Naive thymus-derived CD4-positive, alpha-beta T cell (primary cell): Measurements from ENCODE around the gene TDRD1. TPM values are rescaled to one million over a fixed set of nuclear protein-coding genes. Genes with fewer than 3 reads are reported as not detected.

Experiments
- ATAC-seq: fragments of 150-1000 bp; cut with Tn5 transposase; 2 replicates; pipeline ENCODE4 v1.10.0; 2021; ENCODE audit warnings: mild to moderate bottlenecking, moderate library complexity
- CTCF ChIA-PET: fragments of 350-600 bp; sonication (Branson Sonifier 250); formaldehyde crosslinking; loops from one replicate; lab custom pipeline; 2021; ENCODE audit warnings: antibody characterized with exemption; lab: Charles Lee
- POLR2A ChIA-PET: fragments of 350-600 bp; sonication (Branson Sonifier 250); formaldehyde crosslinking; loops from one replicate; lab custom pipeline; 2021; ENCODE audit warnings: antibody characterized with exemption, inconsistent platforms; lab: Charles Lee
- DNase-seq, 9 donors: peaks; one replicate each; pipeline versions ENCODE4 v3.0.0 to v3.0.0-alpha.2; 2020 to 2022; ENCODE audit warnings: mixed read lengths in 1 of 9
- H3K27ac ChIP-seq: one replicate; pipeline ENCODE4 v1.7.0; 2013; ENCODE audit warnings: mild to moderate bottlenecking, low read depth, low read length, moderate library complexity
- H3K27me3 ChIP-seq, 2 donors: one replicate each; pipeline ENCODE4 v1.7.0; 2013; ENCODE audit warnings: low read length in 2 of 2, mild to moderate bottlenecking in 2 of 2, moderate library complexity in 2 of 2; ENCODE audit not compliant: control insufficient read depth in 2 of 2, insufficient read depth in 2 of 2
- H3K36me3 ChIP-seq, 3 experiments: 1 replicate in 2 of 3; 2 replicates in 1 of 3; pipeline ENCODE4 v1.7.0; 2013; ENCODE audit warnings: low read length in 3 of 3, mild to moderate bottlenecking in 3 of 3, moderate library complexity in 1 of 3; ENCODE audit not compliant: insufficient read depth in 3 of 3, control insufficient read depth in 2 of 3
- H3K4me1 ChIP-seq, 2 donors: one replicate each; pipeline ENCODE4 v1.7.0; 2013; ENCODE audit warnings: low read length in 2 of 2, mild to moderate bottlenecking in 2 of 2, moderate library complexity in 1 of 2; ENCODE audit not compliant: control insufficient read depth in 2 of 2, insufficient read depth in 2 of 2
- H3K4me3 ChIP-seq: 2 replicates; pipeline ENCODE4 v1.7.0; 2013; ENCODE audit warnings: mild to moderate bottlenecking, low read length
- H3K9me3 ChIP-seq, 3 experiments: 1 replicate in 2 of 3; 2 replicates in 1 of 3; pipeline ENCODE4 v1.7.0; 2013; ENCODE audit warnings: low read length in 3 of 3; ENCODE audit not compliant: control insufficient read depth in 2 of 3
- H3K27ac Mint-ChIP-seq, 9 donors: one replicate each; pipeline ENCODE4 v1.8.0; 2020 to 2022; ENCODE audit warnings: mixed read lengths in 9 of 9, mild to moderate bottlenecking in 8 of 9, moderate library complexity in 5 of 9, inconsistent platforms in 2 of 9
- H3K27me3 Mint-ChIP-seq, 5 donors: one replicate each; pipeline ENCODE4 v1.8.0; 2021 to 2022; ENCODE audit warnings: mixed read lengths in 5 of 5, mild to moderate bottlenecking in 1 of 5
- H3K36me3 Mint-ChIP-seq, 5 donors: one replicate each; pipeline ENCODE4 v1.8.0; 2020 to 2022; ENCODE audit warnings: mixed read lengths in 5 of 5, mild to moderate bottlenecking in 3 of 5, inconsistent platforms in 1 of 5
- H3K4me1 Mint-ChIP-seq, 7 donors: one replicate each; pipeline ENCODE4 v1.8.0; 2020 to 2022; ENCODE audit warnings: mixed read lengths in 7 of 7, mild to moderate bottlenecking in 3 of 7, inconsistent platforms in 1 of 7
- H3K4me3 Mint-ChIP-seq, 10 donors: one replicate each; pipeline ENCODE4 v1.8.0; 2020 to 2022; ENCODE audit warnings: mild to moderate bottlenecking in 10 of 10, mixed read lengths in 10 of 10, moderate library complexity in 6 of 10, inconsistent platforms in 2 of 10
- H3K9me3 Mint-ChIP-seq, 11 donors: one replicate each; pipeline ENCODE4 v1.8.0; 2020 to 2022; ENCODE audit warnings: mixed read lengths in 11 of 11, mild to moderate bottlenecking in 4 of 11, inconsistent platforms in 1 of 11, moderate library complexity in 1 of 11
- intact Hi-C, 2 donors: fragments of 100-400 bp; cut with micrococcal nuclease; formaldehyde crosslinking; loops; one replicate each; pipeline ENCODE4 v1.15.1; 2023
- polyA plus RNA-seq, 2 donors: library from polyadenylated mRNA; unstranded; fragments of 300-500 nt; fragmentation: Illumina TruSeq; gene quantifications; one replicate each; pipeline ENCODE4 v1.2.3, GENCODE V29; 2021
- total RNA-seq, 6 experiments: library from RNA in 5 of 6; stranded (reverse) in 5 of 6; gene quantifications; 1 replicate in 5 of 6; 2 replicates in 1 of 6; pipeline ENCODE4 v1.2.3 and lab custom pipeline; 2021 to 2026

Gene TDRD1
- total and polyA plus RNA-seq, 7 experiments from 2014 or later = 0.05 to 0.49 (median 0.25) TPM; not detected in 1

GRCh38 chr10:114244126-114244525 lies 65.0 kb downstream of the TDRD1 start:
- H3K9me3 Mint-ChIP-seq = peaks cover 0 to 2% (median 0%) of the 10 kb centered on the region in 11 donors
- no peak for DNase-seq
- H3K4me1 Mint-ChIP-seq = peaks cover 0 to under 1% (median 0%) of the 10 kb centered on the region in 7 donors
- H3K36me3 Mint-ChIP-seq = no peaks in the 10 kb centered on the region
- H3K27me3 Mint-ChIP-seq = peaks cover 39 to 53% (median 46%) of the 10 kb centered on the region in 5 donors
- Histone ChIP-seq H3K27me3 (no peaks in the 10 kb centered on the region), H3K4me1 (no peaks in the 10 kb centered on the region), H3K9me3 (no peaks in the 10 kb centered on the region), H3K36me3 (no peaks in the 10 kb centered on the region), H3K27ac (no peak overlapping the region), H3K4me3 (no peak overlapping the region)
- H3K4me3 Mint-ChIP-seq = no peak overlapping the region
- POLR2A ChIA-PET = no interaction called here
- no peak for ATAC-seq
- CTCF ChIA-PET = no interaction called here
- intact Hi-C loops = no loop called here
- H3K27ac Mint-ChIP-seq = no peak overlapping the region

- POLR2A ChIA-PET = no interaction called here
Measured at GRCh38 chr10:114245121-114245791, 66.1 kb downstream of the TDRD1 start.

GRCh38 chr10:114246679-114247305 lies 67.6 kb downstream of the TDRD1 start:
- H3K4me1 Mint-ChIP-seq = no peaks in the 10 kb centered on the region
- Histone ChIP-seq H3K4me3 (no peak overlapping the region), H3K36me3 (no peaks in the 10 kb centered on the region), H3K9me3 (no peaks in the 10 kb centered on the region), H3K27me3 (no peaks in the 10 kb centered on the region), H3K27ac (no peak overlapping the region), H3K4me1 (no peaks in the 10 kb centered on the region)
- H3K27me3 Mint-ChIP-seq = peaks cover 27 to 53% (median 31%) of the 10 kb centered on the region in 5 donors
- CTCF ChIA-PET = interaction anchor here (1.1 kb wide), 1 partner anchor 56 kb away, joined by 4 read pairs; no protein-coding TSS in a partner anchor
- intact Hi-C loops = no loop called here
- H3K36me3 Mint-ChIP-seq = no peaks in the 10 kb centered on the region
- DNase-seq (no peak), ATAC-seq (no peak)
- POLR2A ChIA-PET = no interaction called here
- peaks cover 0 to 2% (median 0%) of the 10 kb centered on the region in 11 donors for H3K9me3 Mint-ChIP-seq
- H3K4me3 Mint-ChIP-seq = peak overlapping the region in 1 of 10 donors; percentile 22
- H3K27ac Mint-ChIP-seq = no peak overlapping the region

More at GRCh38 chr10:114245121-114245791, 66.1 kb downstream of the TDRD1 start:
- H3K4me3 ChIP-seq = no peak overlapping the region
- H3K27ac ChIP-seq = no peak overlapping the region
- no peaks in the 10 kb centered on the region for H3K4me1 ChIP-seq
- ATAC-seq (no peak), DNase-seq (no peak)
- intact Hi-C loops = no loop called here
- Mint-ChIP-seq H3K27me3 (peaks cover 40 to 55% (median 42%) of the 10 kb centered on the region in 5 donors), H3K9me3 (peaks cover 0 to 2% (median 0%) of the 10 kb centered on the region in 11 donors), H3K4me3 (no peak overlapping the region), H3K4me1 (no peaks in the 10 kb centered on the region), H3K36me3 (no peaks in the 10 kb centered on the region), H3K27ac (no peak overlapping the region)
- CTCF ChIA-PET = no interaction called here
- no peaks in the 10 kb centered on the region for H3K9me3 ChIP-seq
- no peaks in the 10 kb centered on the region for H3K27me3 ChIP-seq
- no peaks in the 10 kb centered on the region for H3K36me3 ChIP-seq

GRCh38 chr10:114250236-114250635 lies 71.1 kb downstream of the TDRD1 start:
- intact Hi-C loops = no loop called here
- POLR2A ChIA-PET = no interaction called here
- Mint-ChIP-seq H3K27ac (no peak overlapping the region), H3K4me3 (no peak overlapping the region), H3K9me3 (peaks cover 0 to 6% (median 0%) of the 10 kb centered on the region in 11 donors), H3K4me1 (no peaks in the 10 kb centered on the region), H3K27me3 (peaks cover 3 to 22% (median 10%) of the 10 kb centered on the region in 5 donors), H3K36me3 (no peaks in the 10 kb centered on the region)
- no peak overlapping the region for H3K27ac ChIP-seq
- no peaks in the 10 kb centered on the region for H3K27me3 ChIP-seq
- CTCF ChIA-PET = no interaction called here
- H3K9me3 ChIP-seq = no peaks in the 10 kb centered on the region
- no peaks in the 10 kb centered on the region for H3K36me3 ChIP-seq
- DNase-seq (no peak), ATAC-seq (no peak)
- no peaks in the 10 kb centered on the region for H3K4me1 ChIP-seq
- no peak overlapping the region for H3K4me3 ChIP-seq

GRCh38 chr10:114250716-114251115 lies 71.6 kb downstream of the TDRD1 start:
- H3K9me3 ChIP-seq = no peaks in the 10 kb centered on the region
- H3K36me3 Mint-ChIP-seq = no peaks in the 10 kb centered on the region
- no peaks in the 10 kb centered on the region for H3K36me3 ChIP-seq
- intact Hi-C loops = no loop called here
- peaks cover 0 to 6% (median 0%) of the 10 kb centered on the region in 11 donors for H3K9me3 Mint-ChIP-seq
- H3K4me3 Mint-ChIP-seq = no peak overlapping the region
- no peak overlapping the region for H3K27ac Mint-ChIP-seq
- H3K4me1 ChIP-seq = no peaks in the 10 kb centered on the region
- ATAC-seq (no peak), DNase-seq (no peak)
- no peak overlapping the region for H3K27ac ChIP-seq
- no peaks in the 10 kb centered on the region for H3K27me3 ChIP-seq
- peaks cover 3 to 17% (median 6%) of the 10 kb centered on the region in 5 donors for H3K27me3 Mint-ChIP-seq
- ChIA-PET CTCF (no interaction called here), POLR2A (no interaction called here)
- no peaks in the 10 kb centered on the region for H3K4me1 Mint-ChIP-seq
- no peak overlapping the region for H3K4me3 ChIP-seq

- no peaks in the 10 kb centered on the region for H3K36me3 Mint-ChIP-seq
- no peaks in the 10 kb centered on the region for H3K9me3 ChIP-seq
- no peaks in the 10 kb centered on the region for H3K4me1 ChIP-seq
- H3K4me1 Mint-ChIP-seq = no peaks in the 10 kb centered on the region
- ATAC-seq = no peak
- no peak overlapping the region for H3K27ac ChIP-seq
- intact Hi-C loops = no loop called here
- peaks cover 0 to 6% (median 0%) of the 10 kb centered on the region in 11 donors for H3K9me3 Mint-ChIP-seq
- no peak overlapping the region for H3K4me3 Mint-ChIP-seq
- DNase-seq = no peak
- H3K4me3 ChIP-seq = no peak overlapping the region
- H3K27me3 Mint-ChIP-seq = peaks cover 0 to 15% (median 6%) of the 10 kb centered on the region in 5 donors
- ChIA-PET POLR2A (no interaction called here), CTCF (no interaction called here)
- H3K27ac Mint-ChIP-seq = no peak overlapping the region
- no peaks in the 10 kb centered on the region for H3K27me3 ChIP-seq
- no peaks in the 10 kb centered on the region for H3K36me3 ChIP-seq
Measured at GRCh38 chr10:114252092-114252491, 72.9 kb downstream of the TDRD1 start.
